H54 (cell line): Measurements from ENCODE around the gene PHRF1.
"Not testable (repeated sequence)": the region's sequence is repeated elsewhere in the genome, so short reads cannot be mapped to it uniquely, and the experiment has no call there.

Experiments
- DNase-seq: peaks from one replicate; pipeline ENCODE4 v3.0.0; 2011; ENCODE audit warnings: low spot score, mixed read lengths; ENCODE audit not compliant: insufficient read length
- FAIRE-seq: peaks from 3 replicates; lab custom pipeline; 2011; peaks lifted over from hg19 to GRCh38; lab: Jason Lieb, UNC
- POLR2A ChIP-seq: IDR thresholded peaks from 2 replicates; pipeline ENCODE4 v1.6.1; 2011; ENCODE audit warnings: low read depth, mild to moderate bottlenecking, low read length

Gene PHRF1

DNA sequence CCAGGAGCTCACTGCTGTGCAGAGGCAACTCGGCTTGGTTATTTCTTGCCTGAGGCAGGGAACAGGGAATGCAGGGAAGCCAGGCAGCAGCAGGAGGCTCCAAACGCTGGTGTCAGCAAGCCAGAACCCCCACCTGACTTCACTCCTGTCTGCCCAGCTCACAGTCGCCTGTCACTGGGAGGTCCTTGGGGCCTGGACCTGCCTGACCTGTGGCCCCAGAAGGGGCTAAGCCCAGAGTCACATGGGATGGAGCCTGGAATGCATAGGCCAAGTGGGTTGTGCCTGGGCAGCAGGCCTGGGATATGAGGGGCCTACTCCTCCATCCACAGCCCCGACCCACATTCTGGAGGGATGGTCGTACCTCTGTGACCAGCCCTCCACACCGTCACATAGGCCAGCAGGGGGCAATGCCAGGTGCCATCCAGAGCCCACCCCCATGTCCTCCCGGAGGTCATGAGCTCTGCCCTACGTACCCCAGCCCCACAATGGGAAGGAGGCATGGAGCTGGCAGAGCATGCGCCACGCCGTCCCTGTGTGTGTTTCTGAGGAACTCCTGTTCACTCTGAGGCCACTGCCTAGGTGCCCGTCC, 10.3 kb upstream of the PHRF1 start:
- FAIRE-seq (no peak), DNase-seq (no peak)
- TF ChIP-seq POLR2A, result peak; percentile 2; the same call in 1 of the 2 replicates

DNA sequence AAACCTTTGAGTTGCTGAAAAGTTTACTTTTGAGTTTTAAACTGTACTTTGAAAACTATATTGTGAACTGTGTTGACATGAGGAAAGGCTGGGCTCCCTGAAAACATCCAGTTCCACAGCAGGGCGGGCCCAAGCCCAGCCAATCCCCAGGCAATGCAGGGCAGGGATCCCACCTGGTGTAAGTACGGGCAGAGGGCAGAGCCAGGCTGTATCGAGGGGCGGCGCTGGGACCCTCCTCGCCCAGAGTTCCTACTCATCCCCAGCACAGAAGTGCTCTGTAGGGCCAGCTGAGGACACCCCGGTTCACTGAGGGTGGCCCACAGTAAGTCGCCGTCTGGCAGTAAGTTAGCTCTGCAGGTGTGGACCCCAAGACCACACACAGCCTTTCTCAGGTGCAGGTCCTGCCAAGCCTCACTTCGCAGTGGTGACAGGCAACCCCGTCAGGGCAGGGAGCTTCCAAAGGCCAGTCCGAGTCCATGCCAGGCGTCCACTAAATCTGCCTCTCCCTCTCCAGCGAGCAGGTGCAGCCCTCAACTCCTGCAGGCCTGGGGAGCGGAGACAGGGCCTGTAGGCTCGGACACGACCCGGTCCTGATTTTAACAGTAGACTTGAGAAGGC, 9.2 kb upstream of the PHRF1 start:
- no peak for TF ChIP-seq POLR2A
- FAIRE-seq, result no peak
- DNase-seq, result no peak

DNA sequence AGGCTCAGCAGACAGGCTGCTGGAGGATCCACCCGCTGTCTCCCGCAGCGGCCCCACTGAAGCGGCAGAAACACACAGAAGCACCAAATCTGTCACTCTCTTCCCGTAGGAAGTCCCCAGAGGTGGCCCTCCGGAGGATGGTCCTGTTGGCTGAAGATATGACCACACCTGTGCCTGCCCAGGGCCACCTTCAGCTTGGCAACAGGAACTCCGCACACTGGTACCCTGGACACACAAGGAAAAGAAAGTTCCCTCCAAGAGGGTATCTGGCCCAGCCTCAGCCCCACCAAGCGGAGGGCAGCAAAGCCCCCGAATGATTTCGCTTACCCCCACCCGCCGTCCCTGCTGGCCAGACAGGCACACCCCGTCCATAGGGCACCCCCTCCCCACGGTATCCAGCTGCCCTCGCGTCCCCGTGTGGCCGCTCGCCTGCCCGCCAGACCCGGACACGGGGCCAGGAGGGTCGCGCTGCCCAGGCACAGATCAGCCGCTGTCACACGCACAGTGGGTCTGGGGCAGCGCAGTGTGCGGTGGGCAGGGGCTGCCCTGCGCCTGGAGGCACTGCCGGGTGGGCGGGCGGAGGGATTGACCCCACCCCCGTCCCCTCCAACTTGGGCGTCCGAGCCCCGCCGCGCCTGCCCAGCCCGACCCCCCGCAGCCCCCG, 8.5 kb upstream of the PHRF1 start:
- DNase-seq, result no peak
- FAIRE-seq, result no peak
- TF ChIP-seq POLR2A, result peak; percentile 27; the same call in 1 of the 2 replicates

DNA sequence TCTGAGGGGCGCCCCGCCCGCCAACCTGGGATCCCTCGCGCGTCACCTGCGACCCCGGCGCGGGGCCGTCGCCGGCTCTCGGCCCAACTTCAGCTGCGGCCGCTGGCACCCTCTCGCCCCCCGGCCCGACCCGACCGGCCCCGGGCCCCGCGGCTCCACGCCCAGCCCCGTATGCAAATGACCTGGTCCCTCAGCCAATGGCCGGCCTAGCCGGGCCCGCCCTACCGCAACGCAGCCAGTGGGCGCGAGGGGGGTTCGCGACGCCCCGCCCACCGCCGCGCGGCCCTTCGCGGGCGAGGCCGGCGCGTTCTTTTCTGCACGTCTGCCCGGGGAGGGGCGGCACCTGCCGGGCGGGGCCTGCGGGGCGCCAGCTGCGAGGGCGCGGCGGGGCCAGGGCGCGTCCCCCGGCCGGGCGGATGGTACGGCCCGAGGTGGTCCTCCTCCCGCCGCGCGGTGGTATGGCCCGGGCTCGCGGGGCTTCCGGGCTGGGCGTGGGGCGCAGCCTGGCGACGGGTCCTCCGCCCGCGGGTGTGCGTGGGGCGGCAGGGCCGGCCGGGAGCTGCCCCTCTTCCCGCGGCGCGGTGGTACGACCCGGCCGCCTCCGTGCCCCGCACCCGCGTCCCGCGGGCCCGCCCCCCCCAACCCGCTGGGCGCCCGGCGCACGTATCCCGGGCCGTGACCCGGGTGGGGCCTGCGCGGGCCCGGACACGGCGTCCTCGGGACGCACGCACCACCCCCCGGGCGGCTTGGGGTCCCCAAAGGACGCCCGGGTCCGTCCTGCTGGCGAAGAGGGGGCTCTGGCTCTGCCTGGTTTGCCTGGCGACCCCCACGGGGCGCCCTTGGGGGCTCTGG, 7.7 kb upstream of the PHRF1 start:
- DNase-seq (peak; percentile 99), FAIRE-seq (no peak)
- TF ChIP-seq POLR2A, result peak; percentile 68; the same call in 1 of the 2 replicates

DNA sequence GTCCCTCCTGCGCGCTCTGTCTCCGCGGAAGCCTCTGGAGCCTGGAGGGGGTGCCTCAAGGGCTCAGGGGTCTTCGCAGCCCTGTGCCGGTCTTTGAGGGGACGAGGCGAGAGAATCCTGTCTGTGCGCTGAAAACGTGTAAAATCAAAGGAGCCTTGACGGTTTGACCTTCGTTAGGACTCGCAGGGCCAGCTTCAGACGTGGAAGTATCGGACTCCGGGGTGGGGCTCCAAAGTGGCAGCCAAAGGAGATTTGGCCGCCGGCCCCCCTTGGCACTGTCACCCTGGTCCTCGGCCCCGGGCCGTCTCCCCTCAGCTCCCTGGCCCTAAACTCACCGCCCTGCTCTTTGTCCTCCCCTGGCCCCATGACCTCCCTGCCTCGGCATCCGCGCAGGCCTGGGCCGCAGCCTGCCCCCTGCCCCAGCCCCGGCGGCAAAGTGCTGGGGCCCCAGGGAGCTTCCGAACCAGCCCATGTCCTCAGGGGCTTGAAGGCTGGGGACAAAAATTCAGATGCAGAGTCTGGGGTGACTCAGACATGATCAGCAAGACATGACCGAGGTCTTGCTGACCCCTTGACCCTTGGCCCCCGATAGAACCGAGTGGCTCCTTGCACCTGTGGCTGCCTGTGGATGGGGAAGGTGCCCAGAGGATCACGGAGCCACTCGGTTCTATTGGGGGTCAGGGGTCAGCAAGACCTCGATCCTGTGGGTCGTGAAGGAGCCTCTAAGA, 6.9 kb upstream of the PHRF1 start:
- peak; percentile 8; the same call in 1 of the 2 replicates for TF ChIP-seq POLR2A
- DNase-seq (no peak), FAIRE-seq (no peak)

DNA sequence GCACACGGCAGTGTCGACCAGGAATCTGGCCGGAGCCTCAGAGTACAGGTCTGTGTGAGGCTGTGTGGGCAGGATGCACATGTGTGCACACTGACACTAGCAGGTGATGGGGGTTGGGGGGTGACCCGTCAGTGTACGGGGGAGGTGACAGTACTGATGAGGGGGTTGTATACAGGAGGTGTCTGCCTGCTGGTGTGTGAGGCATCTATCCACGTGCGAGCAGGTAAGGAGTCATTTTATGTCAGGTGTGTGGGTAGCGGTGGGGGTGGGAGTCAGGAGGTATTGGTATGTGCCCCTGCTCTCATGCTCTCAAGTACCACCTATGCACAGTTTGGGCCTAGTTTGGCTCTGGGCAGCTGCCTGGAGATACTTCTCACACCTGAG, 4.5 kb upstream of the PHRF1 start:
- DNase-seq, result no peak
- no peak for FAIRE-seq
- no peak for TF ChIP-seq POLR2A

DNA sequence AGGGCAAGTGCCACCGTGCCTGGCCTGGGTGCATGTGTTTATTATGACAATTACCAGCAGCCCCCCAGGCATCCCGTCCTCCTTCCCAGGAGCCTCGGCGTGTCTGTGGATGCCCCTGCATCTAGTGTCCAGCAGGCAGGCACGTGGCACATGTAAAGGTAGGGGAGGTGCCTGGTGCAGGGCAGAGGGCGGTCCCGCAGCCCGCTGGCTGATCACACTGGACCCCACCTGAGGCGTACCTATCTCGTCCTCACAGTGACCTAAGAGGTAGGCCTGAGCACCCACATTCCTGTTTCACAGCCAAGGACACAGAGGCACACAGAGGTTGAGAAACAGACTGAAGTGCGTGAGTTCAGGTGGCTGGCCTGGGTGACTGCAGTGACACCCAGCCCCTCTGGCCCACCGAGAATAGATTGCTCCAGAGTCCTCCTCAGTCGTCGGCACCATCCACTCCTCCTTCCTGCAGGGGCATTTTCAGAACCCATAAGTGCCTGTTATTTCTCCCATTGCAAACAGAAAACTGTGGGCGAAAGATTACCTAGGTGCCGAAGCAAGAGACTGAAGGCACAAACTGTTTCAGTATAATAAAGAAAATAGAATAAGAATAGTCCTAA, 3.0 kb upstream of the PHRF1 start:
- no peak for TF ChIP-seq POLR2A
- DNase-seq (no peak), FAIRE-seq (no peak)

DNA sequence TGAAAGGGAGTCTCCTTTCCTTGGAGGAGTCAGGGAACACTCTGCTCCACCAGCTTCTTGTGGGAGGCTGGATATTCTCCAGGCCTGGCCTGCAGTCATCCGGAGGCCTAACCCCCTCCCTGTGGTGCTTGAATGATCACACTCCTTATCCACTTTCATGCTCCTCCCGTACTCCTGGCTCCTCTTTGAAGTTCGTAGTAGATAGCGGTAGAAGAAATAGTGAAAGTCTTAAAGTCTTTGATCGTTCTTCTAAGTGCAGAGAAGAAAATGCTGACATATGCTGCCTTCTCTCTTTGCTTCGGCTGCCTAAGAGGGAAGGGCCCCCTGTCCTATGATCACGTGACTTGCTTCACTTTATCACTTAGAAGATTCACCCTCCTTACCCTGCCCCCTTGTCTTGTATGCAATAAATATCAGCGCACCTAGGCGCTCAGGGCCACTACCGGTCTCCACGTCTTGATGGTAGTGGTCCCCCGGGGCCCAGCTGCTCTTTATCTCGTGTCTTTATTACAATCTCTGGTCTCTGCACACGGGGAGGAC, 2.2 kb upstream of the PHRF1 start:
- DNase-seq, FAIRE-seq: not testable (repeated sequence)

DNA sequence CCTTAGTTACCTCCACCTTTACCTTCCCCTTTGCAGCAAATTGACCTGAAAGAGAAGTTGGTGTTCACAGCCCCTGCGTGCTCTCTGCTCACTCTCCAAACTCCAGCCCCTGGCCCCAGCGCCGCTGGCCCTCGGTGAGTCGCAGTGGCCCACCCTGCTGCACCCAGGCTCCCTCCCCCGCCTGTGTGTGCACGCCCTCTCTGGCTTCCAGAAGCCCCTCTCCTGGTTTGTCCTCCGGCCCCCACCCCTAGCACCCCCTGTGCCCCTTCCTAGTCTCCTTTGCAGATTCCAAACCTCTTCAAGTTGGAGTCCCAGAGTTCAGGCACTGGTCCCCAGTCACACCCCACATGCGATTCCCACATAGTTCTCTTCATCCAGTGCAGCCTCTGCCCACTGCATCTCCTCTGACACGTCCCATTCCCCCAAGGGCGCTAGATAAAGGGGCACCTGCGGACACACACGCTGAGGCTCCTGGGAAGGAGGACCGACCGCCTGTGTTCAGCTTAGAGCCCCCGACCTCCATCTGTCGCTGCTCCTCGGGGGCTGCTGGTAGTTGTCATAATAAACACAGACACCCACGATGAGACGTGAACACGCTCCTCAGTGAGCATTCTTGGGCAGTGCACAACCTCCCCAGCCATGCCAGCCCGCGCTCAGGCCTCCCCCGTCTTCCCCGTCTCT, 1.5 kb upstream of the PHRF1 start:
- no peak for FAIRE-seq
- no peak for DNase-seq
- no peak for TF ChIP-seq POLR2A

DNA sequence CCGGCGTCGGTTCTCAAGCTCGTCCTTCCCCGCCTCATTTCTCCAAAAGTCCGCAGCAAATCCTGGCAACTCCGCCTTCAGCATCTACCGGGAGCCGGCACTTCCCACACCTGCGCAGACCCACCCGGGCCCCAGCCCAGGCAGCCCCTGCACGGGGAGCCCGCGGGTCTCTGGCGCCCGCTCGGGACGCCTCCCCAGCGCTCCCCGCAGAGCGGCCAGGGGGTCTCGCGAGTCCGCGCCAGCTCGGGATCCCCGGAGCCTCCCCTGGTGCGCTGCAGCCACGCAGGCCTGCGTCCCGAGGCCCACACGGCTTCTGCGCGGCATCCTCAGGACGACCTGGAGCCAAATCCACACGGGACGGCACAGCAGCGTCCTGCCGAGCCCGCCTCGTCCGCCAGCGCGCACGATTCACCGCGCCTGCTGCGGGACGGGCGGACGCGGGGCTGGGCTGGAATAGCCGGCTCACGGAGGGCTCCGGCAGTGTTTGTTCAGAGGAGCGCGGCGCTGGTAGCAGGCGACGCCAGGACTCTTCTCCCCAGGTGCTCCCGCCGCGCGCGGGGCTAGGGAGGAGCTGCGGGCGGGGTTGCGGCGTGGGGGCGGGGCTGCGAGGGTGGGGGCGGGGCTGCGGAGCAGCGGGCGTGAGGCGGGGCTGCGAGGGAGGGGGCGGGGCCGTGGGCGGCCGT, 816 bp upstream of the PHRF1 start:
- no peak for FAIRE-seq
- TF ChIP-seq POLR2A, result peak; percentile 59
- DNase-seq, result peak; percentile 84

DNA sequence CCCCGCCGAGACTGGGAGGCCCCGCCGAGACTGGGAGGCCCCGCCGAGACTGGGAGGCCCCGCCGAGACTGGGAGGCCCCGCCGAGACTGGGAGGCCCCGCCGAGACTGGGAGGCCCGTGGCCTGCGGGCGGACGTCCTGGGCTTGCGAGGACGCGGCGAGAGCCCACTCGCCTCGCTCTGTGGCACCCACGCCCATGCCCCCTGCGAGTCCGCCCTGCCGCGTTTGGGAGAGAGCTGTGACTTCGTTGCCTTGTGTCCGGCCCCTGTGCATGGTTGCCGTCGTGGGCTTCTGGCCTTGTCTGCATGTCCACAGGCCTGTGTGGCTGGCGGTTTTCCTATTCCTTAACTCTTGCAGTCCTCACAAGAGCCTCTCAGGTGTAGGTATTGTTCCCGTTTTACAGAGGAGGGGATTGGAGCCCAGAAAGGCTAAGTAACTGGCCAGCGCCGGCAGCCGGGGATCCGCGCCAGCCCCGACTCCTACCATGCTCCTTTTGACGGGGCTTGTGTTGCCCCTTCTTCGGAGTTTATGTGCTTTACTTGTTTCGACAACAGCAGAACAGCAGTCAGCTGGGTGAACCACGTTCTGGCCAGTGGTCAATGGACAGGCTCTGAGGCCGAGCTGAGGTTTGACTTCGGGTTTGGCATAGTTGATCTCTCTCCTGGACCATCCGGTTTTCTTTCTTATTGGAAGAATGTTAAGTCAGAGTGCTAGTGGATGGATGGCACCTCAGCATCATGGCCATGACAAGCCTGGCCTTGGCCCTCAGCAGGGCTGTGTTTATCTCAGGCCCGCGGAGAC, 741 bp downstream of the PHRF1 start:
- no peak for FAIRE-seq
- no peak for DNase-seq
- TF ChIP-seq POLR2A, result no peak
